Medulla oblongata (tissue), 1 donor: ENCODE results near the gene TEKT3.

Source experiments
- DNase-seq: peaks from one replicate; pipeline ENCODE4 v3.0.0-alpha.2; 2015; ENCODE audit errors: extremely low spot score

The TEKT3 gene

GRCh38 chr17:15341385-15341849, at the start of gene TEKT3:
Gene TEKT3 (minus strand): TSS chr17:15341597. CDS start chr17:15331585, 10,012 bp downstream.
- peak; percentile 87 for DNase-seq

GRCh38 chr17:15388356-15389041, 47.1 kb upstream of the TEKT3 start:
- DNase-seq: no peak

DNA sequence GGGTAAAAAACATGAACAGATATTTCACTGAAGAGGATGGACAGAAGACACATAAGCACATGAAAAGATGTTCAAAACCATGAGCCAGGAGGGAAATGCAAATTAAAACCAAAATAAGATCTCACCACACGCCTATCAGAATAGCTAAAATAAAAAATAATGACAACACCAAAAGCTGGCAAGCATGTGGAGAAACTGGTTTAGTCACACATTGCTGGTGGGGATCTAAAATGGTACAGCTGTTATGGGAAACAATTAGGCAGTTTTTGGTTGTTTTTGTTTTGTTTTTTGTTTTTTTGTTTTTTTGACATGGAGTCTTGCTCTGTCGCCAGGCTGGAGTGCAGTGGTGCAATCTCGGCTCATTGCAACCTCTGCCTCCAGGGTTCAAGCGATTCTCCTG, 44.7 kb upstream of the TEKT3 start:
- DNase-seq: no peak

DNA sequence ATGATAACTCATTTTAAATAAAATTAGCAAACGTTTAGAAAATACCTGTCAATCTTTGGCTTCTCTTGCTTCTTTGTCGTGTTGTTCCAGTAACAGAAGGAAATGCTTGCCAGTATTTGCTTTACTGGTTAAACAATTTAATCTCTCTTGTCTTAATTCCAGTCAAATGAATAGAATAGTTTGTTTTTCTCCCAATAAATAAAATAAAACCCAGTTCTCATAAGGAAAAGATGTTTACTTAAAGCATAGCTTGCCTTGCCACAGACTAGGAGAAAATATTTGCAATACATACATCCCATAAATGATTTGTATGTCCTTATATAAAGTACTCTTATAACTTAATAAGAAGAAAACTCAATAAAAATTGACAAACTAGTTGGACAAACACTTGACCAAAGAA, 43.9 kb upstream of the TEKT3 start:
- no peak for DNase-seq

DNA sequence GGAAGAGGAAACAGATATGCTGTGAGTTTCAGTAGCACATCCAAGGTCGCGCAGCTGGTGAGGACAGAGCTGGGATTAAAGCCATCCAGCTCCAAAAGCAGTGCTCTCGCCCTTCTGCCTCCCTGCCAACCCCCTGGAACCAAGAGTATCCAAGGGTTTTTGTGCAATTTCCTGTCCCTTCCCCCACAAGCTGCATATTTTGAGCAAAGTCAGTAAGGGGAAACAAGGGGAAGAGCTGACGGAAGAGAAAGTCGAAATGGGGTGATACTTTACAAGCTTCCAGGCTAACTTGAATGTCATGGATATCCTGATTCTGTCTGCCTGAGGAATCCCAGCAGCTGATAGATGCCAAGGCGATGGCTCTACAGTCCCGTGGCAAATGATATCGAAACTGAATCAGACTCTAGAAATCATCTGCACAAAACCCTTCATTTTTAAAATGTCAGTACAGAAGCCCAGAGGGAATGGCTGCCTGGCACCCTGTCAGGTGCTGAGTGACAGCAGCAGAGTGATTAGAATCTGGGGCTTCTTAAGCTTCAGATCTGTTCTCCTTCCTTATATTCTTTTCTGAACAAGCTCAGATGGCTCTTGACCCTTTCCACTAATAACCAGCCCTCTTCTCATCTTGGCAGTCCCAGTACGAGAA, 42.9 kb upstream of the TEKT3 start:
- peak; percentile 76 for DNase-seq

- DNase-seq: no peak
Measured at GRCh38 chr17:15382914-15383313, 41.5 kb upstream of the TEKT3 start.

DNA sequence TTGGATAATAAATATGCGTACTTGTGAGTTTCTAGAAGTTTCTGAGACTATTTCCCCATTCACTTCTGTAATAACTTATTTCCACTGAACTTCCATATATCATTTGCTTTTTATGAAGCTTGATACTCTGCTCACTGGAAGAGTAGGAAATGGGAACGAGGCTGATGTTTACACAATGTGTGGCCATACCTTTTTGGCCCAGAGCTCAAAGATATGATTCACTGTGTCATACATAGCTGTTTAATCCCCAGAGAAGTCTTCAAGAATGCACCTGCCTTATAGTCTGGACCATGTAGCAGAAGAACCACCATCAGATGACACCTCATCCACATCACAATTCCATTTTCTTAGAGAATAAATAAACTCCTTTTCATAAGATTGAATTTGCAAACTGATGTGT, 40.3 kb upstream of the TEKT3 start:
- no peak for DNase-seq

GRCh38 chr17:15380446-15380845, 39.0 kb upstream of the TEKT3 start:
- DNase-seq: no peak

- no peak for DNase-seq
Measured at GRCh38 chr17:15379659-15380058, 38.3 kb upstream of the TEKT3 start.

GRCh38 chr17:15378243-15378642, 36.8 kb upstream of the TEKT3 start:
- no peak for DNase-seq

GRCh38 chr17:15377616-15378015, 36.2 kb upstream of the TEKT3 start:
- peak; percentile 78 for DNase-seq

GRCh38 chr17:15377200-15377599, 35.8 kb upstream of the TEKT3 start:
- DNase-seq: no peak

DNA sequence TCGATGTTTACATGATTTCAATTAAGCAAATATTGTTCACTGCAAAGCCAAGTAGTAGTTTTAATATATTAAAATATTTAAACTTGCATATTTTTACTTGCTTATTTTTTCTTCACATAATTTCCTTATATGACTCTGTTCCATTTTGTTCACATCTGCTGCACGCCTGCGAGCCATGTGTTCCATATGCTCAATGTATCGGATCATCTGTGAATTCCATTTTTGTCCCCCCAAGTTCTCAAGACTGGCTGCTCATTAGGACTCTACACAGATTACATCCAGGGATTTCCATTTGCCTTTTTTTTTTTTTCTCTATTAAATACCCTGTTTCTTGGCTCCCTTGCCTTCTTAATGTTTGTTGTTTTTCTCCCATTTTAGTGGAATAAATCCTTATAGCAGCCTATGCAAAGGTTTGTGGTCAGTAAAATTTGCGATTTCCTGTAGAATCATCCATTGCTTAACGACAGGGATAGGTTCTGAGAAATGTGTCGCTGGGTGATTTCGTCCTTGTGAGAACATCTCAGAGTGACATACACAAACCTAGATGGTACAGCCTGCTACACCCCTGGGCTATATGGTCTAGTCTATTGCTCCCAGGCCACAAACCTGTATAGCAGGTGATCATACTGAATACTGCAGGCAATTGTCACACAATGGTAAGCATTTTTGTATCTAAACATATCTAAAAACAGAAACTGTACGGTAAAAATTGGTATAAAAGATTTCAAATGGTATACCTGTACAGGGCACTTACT, 30.2 kb upstream of the TEKT3 start:
- DNase-seq: no peak

GRCh38 chr17:15368600-15368999, 27.2 kb upstream of the TEKT3 start:
- DNase-seq: no peak

DNA sequence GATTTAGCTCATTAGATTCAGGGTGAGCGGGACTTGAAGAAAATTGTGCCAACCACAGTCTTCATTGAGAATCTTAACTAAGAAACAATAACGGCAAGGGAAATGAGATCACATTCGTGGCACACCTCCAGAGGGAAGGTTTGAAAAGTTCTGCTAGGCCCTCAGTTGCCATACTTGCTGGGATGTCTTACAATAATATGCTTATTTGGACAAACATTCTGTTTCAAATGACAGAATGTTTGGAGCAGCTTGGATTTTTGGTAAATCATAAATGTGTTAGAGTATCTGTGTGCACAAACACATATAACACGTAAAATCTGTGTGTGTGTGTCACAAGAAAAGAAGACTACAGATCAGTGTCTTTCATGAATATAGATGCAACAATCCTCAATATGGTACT, 24.6 kb upstream of the TEKT3 start:
- DNase-seq: no peak

GRCh38 chr17:15364615-15365014, 23.2 kb upstream of the TEKT3 start:
- DNase-seq: no peak

DNA sequence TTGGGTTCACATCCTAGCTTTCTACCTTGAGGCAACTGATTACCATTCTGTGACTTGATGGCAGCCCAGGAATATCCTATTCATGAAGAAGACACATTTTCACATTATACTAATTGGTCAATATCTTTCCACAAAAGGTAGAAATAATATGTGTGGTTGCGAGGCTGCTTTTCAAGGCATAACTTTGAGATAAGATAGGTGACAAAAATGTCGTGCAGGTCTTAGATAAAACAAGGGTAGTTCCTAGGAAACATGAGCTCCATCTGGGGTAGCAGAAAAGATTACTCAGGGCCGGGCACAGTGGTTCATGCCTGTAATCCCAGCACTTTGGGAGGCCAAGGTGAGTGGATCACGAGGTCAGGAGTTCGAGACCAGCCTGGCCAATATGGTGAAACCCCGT, 22.3 kb upstream of the TEKT3 start:
- no peak for DNase-seq

- no peak for DNase-seq
Measured at GRCh38 chr17:15361592-15361991, 20.2 kb upstream of the TEKT3 start.

DNA sequence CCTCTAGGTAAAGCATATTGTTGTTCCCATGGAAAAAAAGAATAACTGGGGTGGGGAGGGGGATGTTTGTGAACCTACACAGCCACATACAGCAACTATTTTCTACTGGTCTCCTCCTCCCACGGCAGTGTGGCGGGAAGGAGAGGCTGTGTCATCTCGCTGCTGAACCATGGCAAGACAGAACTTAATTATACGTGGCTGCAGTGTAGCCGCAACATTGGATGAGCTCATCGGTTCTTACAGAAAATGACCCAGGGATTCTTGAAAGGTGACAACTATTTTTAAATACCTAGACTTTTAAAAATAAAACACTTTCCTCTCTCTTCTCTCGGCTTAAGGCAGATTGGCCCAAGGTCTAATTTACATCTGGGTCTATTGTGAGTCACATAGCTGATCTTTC, 19.8 kb upstream of the TEKT3 start:
- DNase-seq: no peak

DNA sequence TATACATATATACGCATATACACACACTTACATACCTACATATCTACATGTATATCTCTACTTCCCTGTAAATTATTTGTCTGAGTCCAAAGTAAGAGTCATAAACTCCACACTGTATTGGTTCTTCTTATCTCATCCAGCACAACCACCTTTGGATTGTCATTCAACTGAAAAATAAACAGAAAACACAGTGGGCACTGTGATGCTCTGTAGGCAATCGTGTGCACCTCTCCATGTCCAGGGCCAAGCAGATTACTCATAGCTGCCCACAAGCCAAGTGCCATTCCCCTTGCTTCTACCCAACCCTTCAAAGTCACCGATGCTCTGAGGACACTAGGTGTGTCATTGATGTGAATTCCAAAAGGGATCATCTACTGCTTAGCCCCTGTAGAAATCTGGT, 12.9 kb upstream of the TEKT3 start:
- DNase-seq: no peak

- DNase-seq: no peak
Measured at GRCh38 chr17:15351925-15352324, 10.5 kb upstream of the TEKT3 start.

DNA sequence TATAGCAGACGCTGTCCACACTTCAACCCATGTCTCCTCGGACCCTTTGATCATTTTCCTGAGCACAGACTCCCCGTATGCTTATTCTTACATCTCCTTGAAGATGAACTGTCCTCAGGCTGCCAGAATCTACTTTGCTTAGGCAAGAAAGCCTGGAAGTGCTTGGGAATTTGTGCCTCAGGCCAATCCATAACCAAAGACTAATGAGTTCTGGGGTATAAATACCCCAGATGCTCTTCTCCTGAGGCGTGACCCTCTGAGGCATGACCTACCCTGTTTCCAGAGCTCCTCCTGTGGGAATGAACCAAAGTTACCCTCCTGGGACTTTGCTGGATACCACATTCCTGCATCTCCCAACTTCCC, 10.1 kb upstream of the TEKT3 start:
- no peak for DNase-seq
